Ovary (tissue), 3 donors: Measurements from ENCODE around the gene RNF212.

ENCODE experiments used
- EP300 ChIP-seq: sonication (generic); formaldehyde crosslinking; IDR thresholded peaks from one replicate; pipeline ENCODE4 v1.6.1; 2017; ENCODE audit warnings: antibody characterized with exemption
- POLR2A ChIP-seq: fragments of 450-650 bp; IDR thresholded peaks from one replicate; pipeline ENCODE4 v1.6.1; 2017; ENCODE audit warnings: antibody characterized with exemption, mild to moderate bottlenecking, moderate library complexity
- TF ChIP-seq, protein P1 (sequence below), 3 donors: fragments of 450-650 bp in 2 of 3; fragments of 200-600 bp in 1 of 3; IDR thresholded peaks; one replicate each; pipeline versions ENCODE4 v1.5.1 to v1.8.0; 2016 to 2022; ENCODE audit warnings: antibody characterized with exemption in 3 of 3, mild to moderate bottlenecking in 1 of 3
- donor health status: DM: no; HTN: no; CAD: no.

DNA sequence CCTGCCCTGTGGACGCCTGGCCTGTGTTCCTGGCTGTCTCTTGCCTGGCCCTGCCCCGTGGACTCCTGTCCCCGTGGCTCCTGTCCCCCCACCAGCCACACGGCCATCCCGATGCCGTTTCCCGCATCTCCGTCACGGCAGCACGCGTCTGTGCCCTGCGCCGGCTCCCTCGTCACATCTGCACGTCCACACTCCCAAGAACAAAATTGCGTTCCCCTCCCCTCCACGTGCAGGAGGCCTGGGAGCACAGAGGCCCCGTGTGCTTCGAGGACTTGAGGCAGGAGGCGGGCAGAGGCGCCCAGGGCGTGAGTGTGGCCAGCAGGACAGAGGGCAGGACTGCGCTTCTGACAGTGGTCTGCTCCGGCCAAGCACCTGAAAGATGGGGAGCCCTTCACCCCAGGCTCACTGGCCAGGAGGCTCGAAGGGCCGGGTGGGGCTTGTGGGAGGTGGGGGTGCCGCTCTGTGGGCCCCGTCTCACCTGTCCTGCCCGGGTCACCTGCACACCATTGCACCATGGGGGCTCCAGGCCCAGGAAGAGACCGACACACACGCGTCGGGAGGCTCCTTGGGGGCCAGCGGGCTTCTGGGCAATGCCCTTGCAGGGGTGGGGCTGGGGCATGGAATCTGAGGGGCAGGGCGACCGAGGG is 84.7 kb downstream of the RNF212 start:
- TF ChIP-seq, protein P1, sequence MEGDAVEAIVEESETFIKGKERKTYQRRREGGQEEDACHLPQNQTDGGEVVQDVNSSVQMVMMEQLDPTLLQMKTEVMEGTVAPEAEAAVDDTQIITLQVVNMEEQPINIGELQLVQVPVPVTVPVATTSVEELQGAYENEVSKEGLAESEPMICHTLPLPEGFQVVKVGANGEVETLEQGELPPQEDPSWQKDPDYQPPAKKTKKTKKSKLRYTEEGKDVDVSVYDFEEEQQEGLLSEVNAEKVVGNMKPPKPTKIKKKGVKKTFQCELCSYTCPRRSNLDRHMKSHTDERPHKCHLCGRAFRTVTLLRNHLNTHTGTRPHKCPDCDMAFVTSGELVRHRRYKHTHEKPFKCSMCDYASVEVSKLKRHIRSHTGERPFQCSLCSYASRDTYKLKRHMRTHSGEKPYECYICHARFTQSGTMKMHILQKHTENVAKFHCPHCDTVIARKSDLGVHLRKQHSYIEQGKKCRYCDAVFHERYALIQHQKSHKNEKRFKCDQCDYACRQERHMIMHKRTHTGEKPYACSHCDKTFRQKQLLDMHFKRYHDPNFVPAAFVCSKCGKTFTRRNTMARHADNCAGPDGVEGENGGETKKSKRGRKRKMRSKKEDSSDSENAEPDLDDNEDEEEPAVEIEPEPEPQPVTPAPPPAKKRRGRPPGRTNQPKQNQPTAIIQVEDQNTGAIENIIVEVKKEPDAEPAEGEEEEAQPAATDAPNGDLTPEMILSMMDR (IDR thresholded peaks at IDR 0.05): no peak
- TF ChIP-seq POLR2A: no peak
- TF ChIP-seq EP300: no peak
